GM12878 (cell line): ENCODE measurements around the gene STXBP4. TPM values are rescaled to one million over a fixed set of nuclear protein-coding genes. Genes with fewer than 3 reads are reported as not detected.

Source experiments
- ATAC-seq: fragments of 200-7000 bp; cut with Tn5 transposase; 3 replicates; pipeline ENCODE4 v1.9.1; 2020; ENCODE audit warnings: mild to moderate bottlenecking, moderate library complexity
- BruUV-seq: library from RNA; stranded (reverse); fragments of 400-500 nt; replicated peaks from 2 replicates; lab custom pipeline; 2021; lab: Mats Ljungman, UMichigan
- CTCF ChIA-PET: fragments of 300-600 bp; sonication (Branson Sonifier 250); formaldehyde crosslinking; extraction: SDS; loops from one replicate; lab custom pipeline; 2021; ENCODE audit warnings: inconsistent platforms; lab: Yijun Ruan, JAX
- POLR2A ChIA-PET: fragments of 350-600 bp; formaldehyde crosslinking; extraction: SDS; loops from one replicate; lab custom pipeline; 2021; ENCODE audit warnings: inconsistent platforms; lab: Charles Lee
- RAD21 ChIA-PET: fragments of 300-600 bp; sonication (Branson Sonifier 250); formaldehyde crosslinking; loops from one replicate; lab custom pipeline; 2023; ENCODE audit warnings: antibody characterized with exemption; ENCODE audit not compliant: unreplicated experiment; lab: Charles Lee
- SMC1A ChIA-PET: fragments of 300-600 bp; sonication (Branson Sonifier 250); formaldehyde crosslinking; loops from one replicate; lab custom pipeline; 2023; ENCODE audit not compliant: unreplicated experiment, uncharacterized antibody; lab: Charles Lee
- DNase-seq: peaks from one replicate; pipeline ENCODE4 v3.0.0-alpha.2; 2011; ENCODE audit warnings: low read depth, low spot score
- FAIRE-seq: peaks from 3 replicates; lab custom pipeline; 2011; peaks lifted over from hg19 to GRCh38; lab: Jason Lieb, UNC
- H2AFZ ChIP-seq: 2 replicates; pipeline ENCODE4 v1.6.0; 2011; ENCODE audit warnings: low read depth, low read length, control low read depth; ENCODE audit not compliant: control insufficient read depth
- H3K27ac ChIP-seq: 2 replicates; pipeline ENCODE4 v1.5.1; 2011; ENCODE audit warnings: control low read depth; ENCODE audit not compliant: control insufficient read depth, insufficient read depth
- H3K27me3 ChIP-seq, 2 experiments: replicated peaks in 1 of 2; 2 replicates each; pipeline versions ENCODE4 v1.6.0 to v1.6.1; 2011; ENCODE audit warnings: low read length in 1 of 2; ENCODE audit not compliant: control insufficient read depth in 2 of 2, insufficient read depth in 2 of 2
- H3K36me3 ChIP-seq, 2 experiments: 2 replicates each; pipeline ENCODE4 v1.5.1; 2011; ENCODE audit warnings: low read length in 1 of 2; ENCODE audit not compliant: control insufficient read depth in 2 of 2, insufficient read depth in 2 of 2
- H3K4me1 ChIP-seq: 2 replicates; pipeline ENCODE4 v1.6.1; 2011; ENCODE audit warnings: mild to moderate bottlenecking, low read length, moderate library complexity, mixed read lengths; ENCODE audit not compliant: control insufficient read depth, insufficient read depth
- H3K4me2 ChIP-seq: 2 replicates; pipeline ENCODE4 v1.6.0; 2011; ENCODE audit warnings: control low read depth; ENCODE audit not compliant: control insufficient read depth, insufficient read depth
- H3K4me3 ChIP-seq: fragments of 200-600 bp; sonication (generic); 2 replicates; pipeline ENCODE4 v1.5.1; 2016
- H3K79me2 ChIP-seq: 2 replicates; pipeline ENCODE4 v1.6.0; 2011; ENCODE audit warnings: low read length; ENCODE audit not compliant: control insufficient read depth, insufficient read depth
- H3K9ac ChIP-seq: 2 replicates; pipeline ENCODE4 v1.8.0; 2011; ENCODE audit warnings: low read length, control low read depth, mixed read lengths; ENCODE audit not compliant: control insufficient read depth, insufficient read depth
- H3K9me3 ChIP-seq: replicated peaks from 3 replicates; pipeline ENCODE4 v1.5.1; 2011; ENCODE audit warnings: mild to moderate bottlenecking, low read length; ENCODE audit not compliant: control insufficient read depth, insufficient read depth
- H4K20me1 ChIP-seq: 2 replicates; pipeline ENCODE4 v1.6.0; 2011; ENCODE audit not compliant: control insufficient read depth, insufficient read depth
- CTCF ChIP-seq, 3 experiments: IDR thresholded peaks in 2 of 3; conservative IDR thresholded peaks in 1 of 3; 2 replicates each; pipeline ENCODE4 v1.5.1; 2011; ENCODE audit warnings: low read depth in 3 of 3, low read length in 3 of 3, mild to moderate bottlenecking in 3 of 3, control low read depth in 2 of 3, moderate library complexity in 2 of 3, inconsistent platforms in 1 of 3, mixed read lengths in 1 of 3; ENCODE audit not compliant: control insufficient read depth in 2 of 3, insufficient read depth in 1 of 3; ENCODE audit errors: extremely low read depth in 1 of 3
- MTA2 ChIP-seq: fragments of 450-650 bp; IDR thresholded peaks from 2 replicates; pipeline ENCODE4 v1.6.1; 2016; ENCODE audit warnings: low read depth, mild to moderate bottlenecking, moderate library complexity
- POU2F2 ChIP-seq: IDR thresholded peaks from 3 replicates; pipeline ENCODE4 v1.6.1; 2011; ENCODE audit warnings: low read depth, mild to moderate bottlenecking, low read length, borderline replicate concordance
- RAD21 ChIP-seq: IDR thresholded peaks from 2 replicates; pipeline ENCODE4 v1.6.1; 2011; ENCODE audit warnings: mild to moderate bottlenecking, low read depth, low read length, moderate library complexity; ENCODE audit not compliant: insufficient read depth
- ZZZ3 ChIP-seq: IDR thresholded peaks from 2 replicates; pipeline ENCODE4 v1.6.1; 2011; ENCODE audit warnings: low read depth; ENCODE audit not compliant: control insufficient read depth, insufficient read length
- WGBS: methylation state at CpG from one replicate; pipeline ENCODE4 v1.1.6; 2016; ENCODE audit warnings: low lambda C conversion rate; ENCODE audit not compliant: insufficient replicate concordance, insufficient coverage; ENCODE audit errors: missing lambda C conversion rate; 5-methylcytosine and 5-hydroxymethylcytosine counted together
- in situ Hi-C: fragments of 300-500 bp; cut with MboI; formaldehyde crosslinking; loops from 9 replicates; pipeline ENCODE4 v1.14.3; 2018; ENCODE audit warnings: mixed read lengths
- intact Hi-C: fragments of 100-400 bp; cut with micrococcal nuclease; formaldehyde crosslinking; loops from one replicate; pipeline ENCODE4 v1.14.2; 2022; ENCODE audit not compliant: unreplicated experiment
- polyA plus RNA-seq, 11 experiments: library from polyadenylated mRNA; depleted of rRNA in 4 of 11; unstranded in 6 of 11; stranded (reverse) in 5 of 11; fragments of >200 nt; fragmentation: Nextera tagmentation in 4 of 11; fragmentation: Illumina TruSeq in 1 of 11; extraction: Ambion mirVana in 4 of 11; extraction: Trizol in 1 of 11; gene quantifications; 1 replicate in 1 of 11; 2 replicates in 10 of 11; pipeline versions ENCODE4 v1.2.1 to v1.2.3, GENCODE V29; 2011 to 2016; ENCODE audit warnings: inconsistent platforms in 2 of 11, missing spikeins in 2 of 11, low read depth in 1 of 11
- total RNA-seq, 4 experiments: library from RNA; depleted of rRNA in 3 of 4; stranded (reverse); fragments of >200 nt in 3 of 4; fragmentation: Illumina TruSeq in 1 of 4; extraction: Trizol in 1 of 4; gene quantifications; 2 replicates each; pipeline versions ENCODE4 v1.2.1 to v1.2.3, GENCODE V29; 2013 to 2021

Gene STXBP4
- total and polyA plus RNA-seq, 10 of the 15 experiments (the other 5 are each of a cell fraction or from before 2014, with no cell fraction given), result 4.3 to 11.0 (median 6.7) TPM

GRCh38 chr17:55005520-55005919, 37.0 kb downstream of the STXBP4 start:
- peak; percentile 69 for FAIRE-seq
- no peaks in the 10 kb centered on the region for H4K20me1 ChIP-seq

More at GRCh38 chr17:55005520-55005919, 37.0 kb downstream of the STXBP4 start:
- H3K9ac ChIP-seq, result no peak overlapping the region
- RAD21 ChIA-PET, result interaction anchor here (1.0 to 1.9 kb wide), 2 partner anchors 12 to 14 kb away, joined by 4 to 11 read pairs; no protein-coding TSS in a partner anchor
- H3K27ac ChIP-seq, result no peak overlapping the region
- H3K4me3 ChIP-seq, result no peak overlapping the region
- in situ Hi-C loops, result no loop called here
- TF ChIP-seq RAD21 (0 out of 2 replicates have a peak, but pooled peaks have one; percentile 21), POU2F2 (no peak), MTA2 (no peak), CTCF (IDR thresholded peaks at IDR 0.05 in 2 of 3, conservative IDR thresholded peaks at IDR 0.05 in 1 of 3; ENCODE audit: control insufficient read depth in 2 of 3, extremely low read depth in 1 of 3, insufficient read depth in 1 of 3, low read depth in 3 of 3, low read length in 3 of 3) (peak; percentile 47 to 58 (median 53)), ZZZ3 (no peak)
- 92% methylated on average over 1 of the region's 1 CpG for WGBS
- H3K4me1 ChIP-seq, result no peaks in the 10 kb centered on the region
- ATAC-seq, result peak; percentile 80
- SMC1A ChIA-PET, result interaction anchor here (1.1 to 2.6 kb wide), 9 partner anchors 9 to 349 kb away, joined by 3 to 16 read pairs (median 4); no protein-coding TSS in a partner anchor
- CTCF ChIA-PET, result interaction anchor here (0.6 to 6.0 kb wide), 17 partner anchors 9 to 372 kb away, joined by 3 to 63 read pairs (median 3); partner anchors contain the start of gene STXBP4
- no peaks in the 10 kb centered on the region for H3K9me3 ChIP-seq
- intact Hi-C loops, result no loop called here
- no TSS peak for BruUV-seq
- H2AFZ ChIP-seq, result no peak overlapping the region
- no peak for DNase-seq
- H3K79me2 ChIP-seq, result no peaks in the 10 kb centered on the region
- POLR2A ChIA-PET, result no interaction called here
- H3K36me3 ChIP-seq, result no peaks in the 10 kb centered on the region
- no peak overlapping the region for H3K4me2 ChIP-seq
- no peaks in the 10 kb centered on the region for H3K27me3 ChIP-seq
